ENCODE measurements around the gene KLHL30. TPM values are rescaled to one million over a fixed set of nuclear protein-coding genes. Genes with fewer than 3 reads are reported as not detected.

KLHL30 gene
- total and polyA plus RNA-seq, 3 donors from 2014 or later = 0.16 to 0.37 (median 0.29) TPM

DNA sequence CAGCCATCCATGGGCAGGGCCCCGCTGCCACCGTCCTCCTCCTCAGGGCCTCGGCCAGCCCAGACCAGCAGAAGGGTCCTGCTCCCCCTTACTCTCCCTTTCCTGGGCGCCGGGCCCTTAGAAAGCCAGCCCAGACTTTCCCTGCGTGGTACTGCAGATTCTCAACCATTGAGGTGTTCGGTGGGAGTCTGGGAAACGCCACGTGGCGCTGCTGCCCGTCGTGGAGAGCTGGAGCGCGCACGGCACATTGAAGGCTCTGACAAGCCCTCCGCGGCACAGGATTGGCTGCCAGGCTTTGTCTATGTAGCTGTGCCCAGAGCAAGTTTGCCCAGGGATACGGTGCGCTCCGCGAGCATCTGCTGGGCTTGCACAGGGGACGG, 10.4 kb upstream of the KLHL30 start:
- intact Hi-C loops (cut with DNase I; ENCODE audit: low total_unique reads) = no loop called here
- Histone ChIP-seq H3K27me3 (no peaks in the 10 kb centered on the region), H3K36me3 (ENCODE audit: low read depth, missing control alignments) (no peaks in the 10 kb centered on the region), H3K27ac (peak overlapping the region in 1 of 2 donors; percentile 7), H3K9me3 (no peaks in the 10 kb centered on the region), H3K4me3 (peak overlapping the region in 1 of 2 donors; percentile 58), H3K4me1 (peaks cover 2% of the 10 kb centered on the region)
- WGBS, 2 donors = 65% methylated on average over 22 of the region's 22 CpGs; no CpG with 5 or more reads in 1 of the 2 donors
- DNase-seq = no peak
- no peak for TF ChIP-seq CTCF (IDR thresholded peaks at IDR 0.05)

GRCh38 chr2:238128534-238129001, 9.9 kb upstream of the KLHL30 start:
- no peaks in the 10 kb centered on the region for H3K36me3 ChIP-seq (ENCODE audit: low read depth, missing control alignments)
- no peak overlapping the region for H3K27ac ChIP-seq
- peak; percentile 25 for DNase-seq
- H3K4me3 ChIP-seq = peak overlapping the region in 1 of 2 donors; percentile 58
- peaks cover 2% of the 10 kb centered on the region for H3K4me1 ChIP-seq
- intact Hi-C loops (cut with DNase I; ENCODE audit: low total_unique reads) = no loop called here
- no peaks in the 10 kb centered on the region for H3K27me3 ChIP-seq
- no peaks in the 10 kb centered on the region for H3K9me3 ChIP-seq
- 63 to 79% methylated on average over 11 to 19 of the region's 30 CpGs for WGBS, 2 donors
- TF ChIP-seq CTCF (IDR thresholded peaks at IDR 0.05) (no peak), POLR2A (IDR thresholded peaks at IDR 0.05) (no peak)

DNA sequence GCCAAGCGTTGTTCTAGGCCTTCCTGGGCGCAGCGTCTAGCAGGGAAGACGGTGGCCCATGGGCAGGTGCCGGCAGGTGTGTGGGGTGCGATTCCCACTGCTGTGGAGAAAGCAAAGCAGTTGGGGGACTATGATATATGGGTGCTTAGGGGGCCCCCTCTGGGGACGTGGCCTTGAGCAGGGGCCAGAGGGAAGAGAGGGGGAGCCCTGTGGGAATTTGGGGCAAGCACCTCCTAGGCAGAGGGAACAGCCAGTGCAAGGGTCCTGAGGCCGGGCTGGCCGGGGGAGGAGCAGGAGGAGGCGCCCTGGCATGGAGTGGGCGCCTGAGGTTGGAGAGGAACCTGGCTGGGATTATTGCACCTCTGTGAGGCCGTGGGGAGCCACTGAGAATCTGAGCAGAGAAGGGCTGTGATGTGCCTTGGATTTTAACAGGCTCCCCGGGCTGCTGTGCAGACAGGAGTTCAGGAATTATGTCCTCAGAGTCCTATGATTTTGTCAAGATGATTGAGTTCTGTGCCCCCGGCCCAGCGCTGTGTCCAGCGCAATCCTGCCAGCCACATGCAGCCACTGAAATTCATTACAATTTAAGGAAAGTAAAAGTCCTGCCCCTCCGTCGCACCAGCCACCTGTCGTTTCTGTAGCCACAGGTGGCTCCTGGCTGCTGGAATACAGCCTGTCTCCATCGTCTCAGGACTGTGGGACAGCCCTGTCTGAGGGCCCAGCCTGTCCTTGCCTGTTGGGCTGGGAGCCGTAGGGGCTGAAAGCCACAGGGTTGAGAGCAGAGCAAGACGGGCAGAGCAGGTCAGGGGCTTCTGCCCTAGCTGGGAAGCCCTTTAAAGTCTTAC, 9.1 kb upstream of the KLHL30 start:
- DNase-seq = no peak
- Histone ChIP-seq H3K36me3 (ENCODE audit: low read depth, missing control alignments) (no peaks in the 10 kb centered on the region), H3K4me3 (no peak overlapping the region), H3K4me1 (peaks cover 2% of the 10 kb centered on the region), H3K27me3 (no peaks in the 10 kb centered on the region), H3K9me3 (no peaks in the 10 kb centered on the region), H3K27ac (no peak overlapping the region)
- no peak for TF ChIP-seq POLR2A (IDR thresholded peaks at IDR 0.05)
- no peak for TF ChIP-seq CTCF (IDR thresholded peaks at IDR 0.05)
- WGBS, 2 donors = 66 to 79% methylated on average over 10 to 22 of the region's 22 CpGs
- intact Hi-C loops (cut with DNase I; ENCODE audit: low total_unique reads) = no loop called here

DNA sequence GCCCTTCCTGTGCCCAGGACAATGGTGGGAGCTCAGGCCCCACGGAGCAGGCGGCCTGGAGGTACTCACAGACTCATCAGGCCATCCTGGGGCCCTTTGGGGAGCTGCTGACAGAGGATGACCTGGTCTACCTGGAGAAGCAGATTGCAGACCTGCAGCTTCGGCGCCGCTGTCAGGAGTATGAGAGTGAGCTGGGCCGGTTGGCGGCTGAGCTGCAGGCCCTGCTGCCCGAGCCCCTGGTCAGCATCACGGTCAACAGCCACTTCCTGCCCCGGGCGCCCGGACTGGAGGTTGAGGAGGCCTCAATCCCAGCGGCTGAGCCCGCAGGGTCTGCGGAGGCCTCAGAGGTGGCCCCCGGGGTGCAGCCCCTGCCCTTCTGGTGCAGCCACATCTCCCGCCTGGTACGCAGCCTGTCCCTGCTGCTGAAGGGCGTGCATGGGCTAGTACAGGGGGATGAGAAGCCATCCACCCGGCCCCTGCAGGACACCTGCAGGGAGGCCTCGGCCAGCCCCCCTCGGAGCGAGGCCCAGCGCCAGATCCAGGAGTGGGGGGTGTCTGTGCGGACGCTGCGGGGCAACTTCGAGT, 8.3 kb upstream of the KLHL30 start:
- TF ChIP-seq POLR2A (IDR thresholded peaks at IDR 0.05) (no peak), CTCF (IDR thresholded peaks at IDR 0.05) (no peak)
- no peaks in the 10 kb centered on the region for H3K27me3 ChIP-seq
- no peak for DNase-seq
- no peaks in the 10 kb centered on the region for H3K36me3 ChIP-seq (ENCODE audit: low read depth, missing control alignments)
- no peaks in the 10 kb centered on the region for H3K9me3 ChIP-seq
- intact Hi-C loops (cut with DNase I; ENCODE audit: low total_unique reads) = no loop called here
- peaks cover 2% of the 10 kb centered on the region for H3K4me1 ChIP-seq
- no peak overlapping the region for H3K4me3 ChIP-seq
- WGBS, 2 donors = 89 to 100% methylated on average over 2 to 28 of the region's 28 CpGs
- no peak overlapping the region for H3K27ac ChIP-seq
